Spinal cord (tissue), 10 donors: ENCODE results near the gene SUFU. TPM values are rescaled to one million over a fixed set of nuclear protein-coding genes. Genes with fewer than 3 reads are reported as not detected.

Source experiments
- DNase-seq, 6 donors: peaks; one replicate each; pipeline versions ENCODE4 v3.0.0 to v3.0.0-alpha.2; 2013 to 2015; ENCODE audit warnings: low spot score in 6 of 6, low read depth in 4 of 6
- H3K27ac ChIP-seq: one replicate; pipeline ENCODE4 v1.5.1; 2013; ENCODE audit warnings: low read depth, low read length, control low read depth
- H3K27me3 ChIP-seq: one replicate; pipeline ENCODE4 v1.6.1; 2013; ENCODE audit warnings: low read length; ENCODE audit not compliant: control insufficient read depth, insufficient read depth
- H3K36me3 ChIP-seq: one replicate; pipeline ENCODE4 v1.6.1; 2013; ENCODE audit warnings: low read length; ENCODE audit not compliant: control insufficient read depth, insufficient read depth
- H3K4me1 ChIP-seq: one replicate; pipeline ENCODE4 v1.6.1; 2013; ENCODE audit warnings: low read length; ENCODE audit not compliant: control insufficient read depth, insufficient read depth
- H3K4me3 ChIP-seq: one replicate; pipeline ENCODE4 v1.5.1; 2013; ENCODE audit warnings: low read depth, low read length, control low read depth
- H3K9me3 ChIP-seq: one replicate; pipeline ENCODE4 v1.6.1; 2013; ENCODE audit warnings: low read length; ENCODE audit not compliant: control insufficient read depth, insufficient read depth
- WGBS: methylation state at CpG from one replicate; pipeline ENCODE4 v1.1.5; 2013; ENCODE audit warnings: missing lambda C conversion rate; ENCODE audit not compliant: insufficient coverage; 5-methylcytosine and 5-hydroxymethylcytosine counted together
- polyA plus RNA-seq, 2 donors: library from polyadenylated mRNA; unstranded; fragments of 120-200 nt; gene quantifications; one replicate each; pipeline ENCODE4 v1.2.1, GENCODE V29; 2013; ENCODE audit not compliant: insufficient read length in 2 of 2
- small RNA-seq: library from RNA; depleted of rRNA; stranded (forward); fragments of <200 nt; gene quantifications from one replicate; pipeline ENCODE3, GENCODE V24; 2014; ENCODE audit warnings: low replicate concordance
- total RNA-seq, 2 donors: library from RNA; depleted of rRNA in 1 of 2; stranded (reverse); fragments of 120-200 nt in 1 of 2; fragments of >200 nt in 1 of 2; gene quantifications; one replicate each; pipeline versions ENCODE4 v1.2.3 to v1.2.4, GENCODE V29; 2013 to 2014
- donor health status: healthy.

The SUFU gene
- total and polyA plus RNA-seq, 4 donors = 6.8 to 27.0 (median 17.9) TPM

GRCh38 chr10:102678068-102678400 lies 174.3 kb downstream of the SUFU start:
- H3K4me1 ChIP-seq = peaks cover 63% of the 10 kb centered on the region
- no peaks in the 10 kb centered on the region for H3K9me3 ChIP-seq
- H3K27me3 ChIP-seq = no peaks in the 10 kb centered on the region
- peaks cover 26% of the 10 kb centered on the region for H3K36me3 ChIP-seq
- DNase-seq = no peak
- WGBS = 69% methylated on average over 8 of the region's 9 CpGs
- H3K27ac ChIP-seq = peak overlapping the region; percentile 95
- H3K4me3 ChIP-seq = no peak overlapping the region

GRCh38 chr10:102678842-102679289 lies 175.1 kb downstream of the SUFU start:
- Histone ChIP-seq H3K27ac (peak overlapping the region; percentile 95), H3K27me3 (no peaks in the 10 kb centered on the region), H3K9me3 (no peaks in the 10 kb centered on the region), H3K4me3 (no peak overlapping the region), H3K4me1 (peaks cover 55% of the 10 kb centered on the region), H3K36me3 (peaks cover 26% of the 10 kb centered on the region)
- 7% methylated on average over 9 of the region's 9 CpGs for WGBS
- peak in 2 of 6 donors; percentile 64 to 78 for DNase-seq

- 92% methylated on average over 3 of the region's 4 CpGs for WGBS
- no peaks in the 10 kb centered on the region for H3K9me3 ChIP-seq
- no peak for DNase-seq
- no peak overlapping the region for H3K4me3 ChIP-seq
- peaks cover 27% of the 10 kb centered on the region for H3K36me3 ChIP-seq
- no peaks in the 10 kb centered on the region for H3K27me3 ChIP-seq
- H3K4me1 ChIP-seq = peaks cover 48% of the 10 kb centered on the region
- H3K27ac ChIP-seq = peak overlapping the region; percentile 95
Observed at GRCh38 chr10:102679596-102679995, 175.8 kb downstream of the SUFU start.

- WGBS = 100% methylated on average over 1 of the region's 5 CpGs
- H3K36me3 ChIP-seq = peaks cover 43% of the 10 kb centered on the region
- no peak overlapping the region for H3K27ac ChIP-seq
- H3K9me3 ChIP-seq = no peaks in the 10 kb centered on the region
- H3K4me3 ChIP-seq = no peak overlapping the region
- H3K27me3 ChIP-seq = no peaks in the 10 kb centered on the region
- DNase-seq = no peak
- H3K4me1 ChIP-seq = peaks cover 29% of the 10 kb centered on the region
Observed at GRCh38 chr10:102681696-102682095, 177.9 kb downstream of the SUFU start.

- Histone ChIP-seq H3K36me3 (peaks cover 47% of the 10 kb centered on the region), H3K27me3 (no peaks in the 10 kb centered on the region), H3K9me3 (no peaks in the 10 kb centered on the region), H3K4me1 (peaks cover 22% of the 10 kb centered on the region), H3K27ac (no peak overlapping the region), H3K4me3 (no peak overlapping the region)
- 82% methylated on average over 4 of the region's 7 CpGs for WGBS
- DNase-seq = no peak
Observed at GRCh38 chr10:102682416-102682815, 178.6 kb downstream of the SUFU start.

- peaks cover 16% of the 10 kb centered on the region for H3K4me1 ChIP-seq
- no peak overlapping the region for H3K4me3 ChIP-seq
- no peaks in the 10 kb centered on the region for H3K27me3 ChIP-seq
- WGBS = no CpG with 5 or more reads among the region's 4 CpGs
- no peak for DNase-seq
- H3K27ac ChIP-seq = no peak overlapping the region
- peaks cover 48% of the 10 kb centered on the region for H3K36me3 ChIP-seq
- H3K9me3 ChIP-seq = no peaks in the 10 kb centered on the region
Observed at GRCh38 chr10:102682981-102683380, 179.2 kb downstream of the SUFU start.

Small RNA genes lying within 50 kb of the gene (small RNA-seq; reads per million reads assigned to genes)
- gene RNU6-43P = not detected

Other genes starting within 250 kb of the SUFU start
- gene NFKB2, start 108.3 kb upstream of the SUFU start, total RNA-seq = 10 to 100 TPM in 1 of 2 donors, 1 to 10 TPM in 1; 6.4 to 16.6 TPM
- gene NFKB2, start 108.3 kb upstream of the SUFU start, polyA plus RNA-seq = 10 to 100 TPM in 1 of 2 donors, 1 to 10 TPM in 1; 9.1 to 15.4 TPM
- gene PSD, start 85.2 kb upstream of the SUFU start, total RNA-seq = 10 to 100 TPM; 32.7 to 39.6 TPM
- gene PSD, start 85.2 kb upstream of the SUFU start, polyA plus RNA-seq = 100 to 1,000 TPM; 132 to 151 TPM
- 10 to 100 TPM; 10.0 to 14.7 TPM for gene FBXL15, start 83.1 kb upstream of the SUFU start, total RNA-seq
- 10 to 100 TPM; 33.9 to 35.2 TPM for gene FBXL15, start 83.1 kb upstream of the SUFU start, polyA plus RNA-seq
- 100 to 1,000 TPM in 1 of 2 donors, 10 to 100 TPM in 1; 87.2 to 120 TPM for gene CUEDC2, start 71.4 kb upstream of the SUFU start, total RNA-seq
- 100 to 1,000 TPM; 154 to 168 TPM for gene CUEDC2, start 71.4 kb upstream of the SUFU start, polyA plus RNA-seq
- gene C10orf95, start 52.4 kb upstream of the SUFU start, total RNA-seq = under 1 TPM in 1 of 2 donors, not detected in 1; 0.28 TPM
- 1 to 10 TPM in 1 of 2 donors, under 1 TPM in 1; 0.95 to 1.7 TPM for gene C10orf95, start 52.4 kb upstream of the SUFU start, polyA plus RNA-seq
- gene ACTR1A, start 1.3 kb upstream of the SUFU start, total RNA-seq = 100 to 1,000 TPM; 113 to 134 TPM
- gene ACTR1A, start 1.3 kb upstream of the SUFU start, polyA plus RNA-seq = 100 to 1,000 TPM; 175 to 177 TPM
- 10 to 100 TPM; 42.2 to 59.8 TPM for gene TRIM8, start 140.5 kb downstream of the SUFU start, total RNA-seq
- gene TRIM8, start 140.5 kb downstream of the SUFU start, polyA plus RNA-seq = 100 to 1,000 TPM; 144 to 156 TPM
- 10 to 100 TPM; 22.6 to 23.2 TPM for gene ARL3, start 210.4 kb downstream of the SUFU start, total RNA-seq
- 10 to 100 TPM; 57.9 to 61.1 TPM for gene ARL3, start 210.4 kb downstream of the SUFU start, polyA plus RNA-seq
- 1 to 10 TPM; 6.9 to 9.9 TPM for gene SFXN2, start 210.7 kb downstream of the SUFU start, total RNA-seq
- 10 to 100 TPM in 1 of 2 donors, 1 to 10 TPM in 1; 8.0 to 14.6 TPM for gene SFXN2, start 210.7 kb downstream of the SUFU start, polyA plus RNA-seq
- gene WBP1L, start 240.0 kb downstream of the SUFU start, total RNA-seq = 10 to 100 TPM; 39.8 to 55.1 TPM
- 10 to 100 TPM; 45.6 to 52.8 TPM for gene WBP1L, start 240.0 kb downstream of the SUFU start, polyA plus RNA-seq